Endothelial cell of umbilical vein (primary cell): ENCODE measurements around the gene AFAP1L2. TPM values are rescaled to one million over a fixed set of nuclear protein-coding genes. Genes with fewer than 3 reads are reported as not detected.

Source experiments
- BruUV-seq: library from RNA; stranded (reverse); fragments of 400-500 nt; replicated peaks from 2 replicates; lab custom pipeline; 2021; lab: Mats Ljungman, UMichigan
- CTCF ChIA-PET: fragments of 300-600, 350-600 bp; sonication (Branson Sonifier 250); formaldehyde crosslinking; loops from one replicate; lab custom pipeline; 2021; ENCODE audit warnings: antibody characterized with exemption, inconsistent platforms; lab: Charles Lee
- POLR2A ChIA-PET: fragments of 300-600, 350-600 bp; sonication (Branson Sonifier 250); formaldehyde crosslinking; loops from one replicate; lab custom pipeline; 2021; ENCODE audit warnings: antibody characterized with exemption, inconsistent platforms; lab: Charles Lee
- DNase-seq: peaks from one replicate; pipeline ENCODE4 v3.0.0-alpha.2; 2011; ENCODE audit warnings: low read depth, low spot score
- FAIRE-seq: peaks from 2 replicates; lab custom pipeline; 2011; peaks lifted over from hg19 to GRCh38; lab: Jason Lieb, UNC
- H2AFZ ChIP-seq: 2 replicates; pipeline ENCODE4 v1.6.0; 2012; ENCODE audit warnings: low read depth, low read length, control low read depth, inconsistent platforms
- H3K27ac ChIP-seq: 2 replicates; pipeline ENCODE4 v1.5.1; 2011; ENCODE audit warnings: low read depth, mild to moderate bottlenecking, control low read depth, low read length, moderate library complexity; ENCODE audit not compliant: insufficient read depth
- H3K27me3 ChIP-seq, 2 experiments: 2 replicates each; pipeline versions ENCODE4 v1.6.0 to v1.6.1; 2011; ENCODE audit warnings: low read length in 2 of 2, mixed read lengths in 1 of 2; ENCODE audit not compliant: control insufficient read depth in 2 of 2, insufficient read depth in 2 of 2
- H3K36me3 ChIP-seq, 2 experiments: 2 replicates in 1 of 2; 3 replicates in 1 of 2; pipeline ENCODE4 v1.5.1; 2011; ENCODE audit warnings: low read length in 2 of 2, mild to moderate bottlenecking in 1 of 2, moderate library complexity in 1 of 2; ENCODE audit not compliant: control insufficient read depth in 2 of 2, insufficient read depth in 2 of 2; ENCODE audit errors: extremely low read depth in 1 of 2
- H3K4me1 ChIP-seq: 3 replicates; pipeline ENCODE4 v1.5.1; 2011; ENCODE audit warnings: mild to moderate bottlenecking, low read length; ENCODE audit not compliant: control insufficient read depth, insufficient read depth; ENCODE audit errors: extremely low read depth
- H3K4me2 ChIP-seq: 2 replicates; pipeline ENCODE4 v1.6.1; 2011; ENCODE audit warnings: low read length, control low read depth, mixed read lengths; ENCODE audit not compliant: insufficient read depth
- H3K4me3 ChIP-seq, 3 experiments: fragments of 200-600 bp in 1 of 3; sonication (generic), shearing (Covaris generic) in 1 of 3; replicated peaks in 1 of 3; 2 replicates each; pipeline ENCODE4 v1.5.1; 2011 to 2016; ENCODE audit warnings: control low read depth in 3 of 3, low read length in 3 of 3, mild to moderate bottlenecking in 2 of 3, inconsistent platforms in 1 of 3, low read depth in 1 of 3, moderate library complexity in 1 of 3; ENCODE audit not compliant: insufficient read depth in 1 of 3
- H3K79me2 ChIP-seq: 2 replicates; pipeline ENCODE4 v1.6.0; 2012; ENCODE audit warnings: low read length, inconsistent platforms; ENCODE audit not compliant: control insufficient read depth, insufficient read depth
- H3K9ac ChIP-seq: replicated peaks from 2 replicates; pipeline ENCODE3; 2011; ENCODE audit warnings: low read length, control low read depth; ENCODE audit not compliant: insufficient read depth; ENCODE audit errors: extremely low read depth
- H3K9me1 ChIP-seq: replicated peaks from 3 replicates; pipeline ENCODE4 v1.6.0; 2011; ENCODE audit warnings: mild to moderate bottlenecking, low read length; ENCODE audit not compliant: control insufficient read depth, insufficient read depth; ENCODE audit errors: extremely low read depth
- H3K9me3 ChIP-seq: replicated peaks from 2 replicates; pipeline ENCODE4 v1.5.1; 2012; ENCODE audit warnings: low read length, inconsistent platforms; ENCODE audit not compliant: control insufficient read depth, insufficient read depth
- H4K20me1 ChIP-seq: replicated peaks from 2 replicates; pipeline ENCODE3; 2011; ENCODE audit warnings: mild to moderate bottlenecking, low read length; ENCODE audit not compliant: control insufficient read depth, insufficient read depth; ENCODE audit errors: extremely low read depth
- EZH2 ChIP-seq: IDR thresholded peaks from 2 replicates; pipeline ENCODE4 v1.6.1; 2012; ENCODE audit warnings: borderline replicate concordance, low read depth, mild to moderate bottlenecking, moderate library complexity, low read length, inconsistent platforms; ENCODE audit not compliant: severe bottlenecking
- FOS ChIP-seq: IDR thresholded peaks from 2 replicates; pipeline ENCODE4 v1.6.1; 2011; ENCODE audit warnings: mild to moderate bottlenecking, low read length, moderate library complexity, borderline replicate concordance; ENCODE audit not compliant: insufficient read depth
- GATA2 ChIP-seq: IDR thresholded peaks from 2 replicates; pipeline ENCODE4 v1.7.0; 2011; ENCODE audit warnings: low read depth, mild to moderate bottlenecking, moderate library complexity, mixed read lengths, low read length; ENCODE audit not compliant: insufficient read length, insufficient read depth
- JUN ChIP-seq: IDR thresholded peaks from 2 replicates; pipeline ENCODE4 v1.6.1; 2011; ENCODE audit warnings: borderline replicate concordance, low read depth; ENCODE audit not compliant: insufficient read length, insufficient read depth
- MYC ChIP-seq: IDR thresholded peaks from one replicate; pipeline ENCODE4 v1.6.1; 2011; ENCODE audit warnings: mild to moderate bottlenecking, low read depth, low read length
- POLR2A ChIP-seq: IDR thresholded peaks from 2 replicates; pipeline ENCODE4 v1.6.1; 2012; ENCODE audit warnings: low read depth, mild to moderate bottlenecking, control low read depth, low read length
- POLR2AphosphoS5 ChIP-seq: IDR thresholded peaks from 2 replicates; pipeline ENCODE4 v1.6.1; 2012; ENCODE audit warnings: low read depth, mild to moderate bottlenecking, control low read depth, low read length, moderate library complexity; ENCODE audit not compliant: insufficient read depth
- dilution Hi-C: fragments of 300-500 bp; cut with MboI; formaldehyde crosslinking; loops from one replicate; pipeline ENCODE4 v1.15.0; 2019; ENCODE audit warnings: low sequenced_read_pairs; ENCODE audit not compliant: extremely low pct_ligation_motif_present
- intact Hi-C: fragments of 100-400 bp; cut with micrococcal nuclease; formaldehyde crosslinking; loops from one replicate; pipeline ENCODE4 v1.10.0; 2022
- polyA plus RNA-seq, 4 experiments: library from polyadenylated mRNA; depleted of rRNA in 3 of 4; stranded (reverse) in 3 of 4; unstranded in 1 of 4; fragments of >200 nt; gene quantifications; 2 replicates each; pipeline versions ENCODE4 v1.2.1 to v1.2.3, GENCODE V29; 2011 to 2012; ENCODE audit warnings: missing spikeins in 1 of 4
- total RNA-seq: library from RNA; stranded (reverse); gene quantifications from 2 replicates; pipeline ENCODE4 v1.2.3, GENCODE V29; 2021
- TF ChIP-seq, protein P1 (sequence below), 2 donors: IDR thresholded peaks; 1 replicate in 1 of 2; 2 replicates in 1 of 2; pipeline ENCODE4 v1.5.1; 2011; ENCODE audit warnings: low read length in 2 of 2, mild to moderate bottlenecking in 2 of 2, moderate library complexity in 2 of 2, control low read depth in 1 of 2, inconsistent platforms in 1 of 2, low read depth in 1 of 2; ENCODE audit not compliant: insufficient read depth in 1 of 2; ENCODE audit errors: extremely low read depth in 1 of 2
- TF ChIP-seq, protein P2 (sequence below): IDR thresholded peaks from 2 replicates; pipeline ENCODE4 v1.6.1; 2011; ENCODE audit not compliant: insufficient read depth, insufficient read length

AFAP1L2 gene
- total and polyA plus RNA-seq, 2 donors (not counting 3 experiments of a cell fraction or from before 2014, with no cell fraction given): 0.90 to 4.1 TPM

DNA sequence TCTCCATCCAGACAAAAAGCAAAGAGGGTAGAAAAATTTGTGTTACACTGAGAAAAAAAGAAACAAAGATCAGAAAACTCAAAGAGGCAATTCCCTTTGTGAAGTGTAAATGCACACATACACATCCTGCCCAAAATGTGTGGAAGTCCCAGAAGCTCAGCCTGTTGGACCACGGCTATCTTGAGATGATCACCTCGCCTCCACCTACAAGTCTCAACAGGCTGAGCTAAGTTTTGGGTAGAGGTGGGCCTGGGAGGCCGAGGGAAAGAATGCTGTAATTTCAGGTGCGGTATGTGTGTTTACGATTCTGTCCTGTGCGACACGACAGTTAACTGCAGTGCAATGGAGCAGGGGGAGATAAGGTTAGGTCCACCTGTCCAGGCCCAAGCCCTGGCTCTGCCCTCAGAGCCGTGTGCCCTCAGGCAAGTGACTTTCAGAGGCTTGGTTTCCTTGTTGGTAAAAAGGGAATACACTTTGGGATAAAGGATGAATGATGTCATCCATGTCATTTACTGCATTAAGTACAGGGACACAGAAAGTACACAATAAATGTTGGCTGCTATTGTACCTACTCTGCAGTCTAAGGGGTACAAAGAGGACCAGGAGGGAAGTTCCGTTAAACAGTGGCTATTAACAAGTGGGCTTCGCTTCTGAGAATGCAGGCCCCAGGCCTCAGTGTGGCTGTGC is 67.3 kb downstream of the AFAP1L2 start:
- ChIA-PET CTCF (no interaction called here), POLR2A (no interaction called here)
- intact Hi-C loops: no loop called here
- Histone ChIP-seq H3K27ac (no peak overlapping the region), H3K4me2 (no peak overlapping the region), H3K9ac (no peak overlapping the region), H3K4me1 (no peaks in the 10 kb centered on the region), H3K4me3 (no peak overlapping the region), H3K9me1 (no peaks in the 10 kb centered on the region), H3K79me2 (no peaks in the 10 kb centered on the region), H3K36me3 (no peaks in the 10 kb centered on the region), H2AFZ (no peak overlapping the region), H3K27me3 (peaks cover 3 to 21% of the 10 kb centered on the region in 2 experiments), H3K9me3 (no peaks in the 10 kb centered on the region), H4K20me1 (no peaks in the 10 kb centered on the region)
- DNase-seq (no peak), FAIRE-seq (no peak)
- dilution Hi-C loops: no loop called here
- TF ChIP-seq MYC: no peak
- TF ChIP-seq FOS: no peak
- no peak for TF ChIP-seq POLR2A
- TF ChIP-seq EZH2: no peak
- TF ChIP-seq JUN: no peak
- TF ChIP-seq, protein P1, sequence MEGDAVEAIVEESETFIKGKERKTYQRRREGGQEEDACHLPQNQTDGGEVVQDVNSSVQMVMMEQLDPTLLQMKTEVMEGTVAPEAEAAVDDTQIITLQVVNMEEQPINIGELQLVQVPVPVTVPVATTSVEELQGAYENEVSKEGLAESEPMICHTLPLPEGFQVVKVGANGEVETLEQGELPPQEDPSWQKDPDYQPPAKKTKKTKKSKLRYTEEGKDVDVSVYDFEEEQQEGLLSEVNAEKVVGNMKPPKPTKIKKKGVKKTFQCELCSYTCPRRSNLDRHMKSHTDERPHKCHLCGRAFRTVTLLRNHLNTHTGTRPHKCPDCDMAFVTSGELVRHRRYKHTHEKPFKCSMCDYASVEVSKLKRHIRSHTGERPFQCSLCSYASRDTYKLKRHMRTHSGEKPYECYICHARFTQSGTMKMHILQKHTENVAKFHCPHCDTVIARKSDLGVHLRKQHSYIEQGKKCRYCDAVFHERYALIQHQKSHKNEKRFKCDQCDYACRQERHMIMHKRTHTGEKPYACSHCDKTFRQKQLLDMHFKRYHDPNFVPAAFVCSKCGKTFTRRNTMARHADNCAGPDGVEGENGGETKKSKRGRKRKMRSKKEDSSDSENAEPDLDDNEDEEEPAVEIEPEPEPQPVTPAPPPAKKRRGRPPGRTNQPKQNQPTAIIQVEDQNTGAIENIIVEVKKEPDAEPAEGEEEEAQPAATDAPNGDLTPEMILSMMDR (IDR thresholded peaks at IDR 0.05; ENCODE audit: extremely low read depth in 1 of 2, insufficient read depth in 1 of 2, low read depth in 1 of 2, low read length in 2 of 2): no peak
- no peak for TF ChIP-seq GATA2
- TF ChIP-seq POLR2AphosphoS5: no peak
- TF ChIP-seq, protein P2, sequence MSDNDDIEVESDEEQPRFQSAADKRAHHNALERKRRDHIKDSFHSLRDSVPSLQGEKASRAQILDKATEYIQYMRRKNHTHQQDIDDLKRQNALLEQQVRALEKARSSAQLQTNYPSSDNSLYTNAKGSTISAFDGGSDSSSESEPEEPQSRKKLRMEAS: no peak
- BruUV-seq: no TSS peak
